Heart right ventricle (tissue), 16 donors: Measurements from ENCODE around the gene CMTR2. TPM values are rescaled to one million over a fixed set of nuclear protein-coding genes. Genes with fewer than 3 reads are reported as not detected.

Experiments used
- ATAC-seq, 8 donors: fragments of 200-7000 bp; cut with Tn5 transposase; one replicate each; pipeline ENCODE4 v1.9.1; 2020; ENCODE audit warnings: mild to moderate bottlenecking in 8 of 8, moderate library complexity in 8 of 8, moderate number of reproducible peaks in 1 of 8
- DNase-seq, 2 donors: peaks; one replicate each; pipeline ENCODE4 v3.0.0-alpha.2; 2020
- H3K27ac ChIP-seq, 10 donors: fragments of 200-600 bp; sonication (generic) in 2 of 10; one replicate each; pipeline versions ENCODE4 v1.5.0 to v1.8.0; 2020 to 2022; ENCODE audit warnings: mild to moderate bottlenecking in 3 of 10
- H3K27me3 ChIP-seq, 7 donors: fragments of 200-600 bp; one replicate each; pipeline ENCODE4 v1.8.0; 2021 to 2022; ENCODE audit warnings: mild to moderate bottlenecking in 2 of 7
- H3K36me3 ChIP-seq, 9 donors: fragments of 200-600 bp; sonication (generic) in 1 of 9; one replicate each; pipeline versions ENCODE4 v1.5.0 to v1.8.0; 2020 to 2022; ENCODE audit warnings: mild to moderate bottlenecking in 2 of 9
- H3K4me1 ChIP-seq, 9 donors: fragments of 200-600 bp; sonication (generic) in 1 of 9; one replicate each; pipeline versions ENCODE4 v1.5.0 to v1.8.0; 2020 to 2022; ENCODE audit warnings: mild to moderate bottlenecking in 4 of 9
- H3K4me3 ChIP-seq, 10 donors: fragments of 200-600 bp; sonication (generic) in 2 of 10; one replicate each; pipeline versions ENCODE4 v1.5.0 to v1.8.0; 2020 to 2022; ENCODE audit warnings: mild to moderate bottlenecking in 7 of 10, moderate library complexity in 2 of 10
- H3K9me3 ChIP-seq, 11 donors: fragments of 200-600 bp in 10 of 11; sonication (generic) in 2 of 11; one replicate each; pipeline versions ENCODE4 v1.5.0 to v1.8.0; 2013 to 2022; ENCODE audit warnings: mild to moderate bottlenecking in 2 of 11, control low read depth in 1 of 11, moderate library complexity in 1 of 11
- WGBS, 2 donors: extraction: QIAGEN DNeasy Blood & Tissue Kit; methylation state at CpG; one replicate each; pipeline ENCODE4 v1.1.7; 2013; ENCODE audit warnings: inconsistent platforms in 1 of 2; 5-methylcytosine and 5-hydroxymethylcytosine counted together
- intact Hi-C, 10 donors: fragments of 100-400 bp; cut with DNase I; formaldehyde crosslinking; loops; one replicate each; pipeline versions ENCODE4 v1.11.1 to v1.14.2; 2022
- polyA plus RNA-seq, 2 donors: library from polyadenylated mRNA; stranded (reverse); fragments of 200-250 nt; gene quantifications; one replicate each; pipeline ENCODE4 v1.2.3, GENCODE V29; 2013
- total RNA-seq, 10 donors: library from RNA; stranded (reverse); fragmentation: NEBNext Ultra II Directional in 3 of 10; extraction: Animal tissue kit (Norgen Biotek cat#: 25700) in 3 of 10; gene quantifications; one replicate each; pipeline versions ENCODE4 v1.2.1 to v1.2.4, GENCODE V29; 2021 to 2023
- TF ChIP-seq, protein P1 (sequence below), 9 donors: fragments of 200-600 bp; sonication (generic) in 2 of 9; IDR thresholded peaks; one replicate each; pipeline versions ENCODE4 v1.5.0 to v1.8.0; 2021 to 2022; ENCODE audit warnings: antibody characterized with exemption in 9 of 9, mild to moderate bottlenecking in 5 of 9, moderate library complexity in 1 of 9
- donor health status: Arrhythmogenic right ventricular cardiomyopathy.
- donor health status: ischemic (EF 13 %, LVEDD 7.1; RV severe dilation, severe dysfunction).
- donor health status: healthy with polysubstance abuse.
- donor health status: DM: no; HTN: yes; CAD: no.
- donor health status: DM: no; HTN: no; CAD: no.
- donor health status: ischemic (EF 25% LVEDD 6.9; RV normal size, moderate dysfunction).
- donor health status: ischemic (EF 25% LVEDD 5.7; RV mildly dilated, moderate dysfunction).
- donor health status: healthy.
- donor health status: DM: yes; HTN: yes; CAD: no.
- donor health status: Ischemic cardiomyopathy.
- donor health status: ischemic (EF 35%, LVEDD 5.7; RV mildly dilated, moderate dysfunction).
- donor health status: nonischemic (EF 11% LVEDD 7.7; RV severe dilation, severe dysfunction).
- donor health status: DM: yes; HTN: yes; CAD: no.
- donor health status: PGD.
- donor health status: ischemic (EF 29% LVEDD 5.4; RV normal size, mild dysfunction).
- donor health status: nonischemic (EF 23%, LVEDD 6.1; RV moderate dilation, normal function).

Gene CMTR2
- total and polyA plus RNA-seq, 12 donors: 2.7 to 11.6 (median 8.3) TPM

GRCh38 chr16:71242601-71243000, 46.6 kb downstream of the CMTR2 start:
- Histone ChIP-seq H3K4me1 (no peaks in the 10 kb centered on the region), H3K27ac (no peak overlapping the region), H3K36me3 (no peaks in the 10 kb centered on the region), H3K9me3 (no peaks in the 10 kb centered on the region), H3K4me3 (no peak overlapping the region), H3K27me3 (peaks cover 0 to 13% (median 0%) of the 10 kb centered on the region in 7 donors)
- ATAC-seq: no peak
- intact Hi-C loops: no loop called here
- 19 to 20% methylated on average over 3 of the region's 3 CpGs for WGBS, 2 donors
- TF ChIP-seq, protein P1, sequence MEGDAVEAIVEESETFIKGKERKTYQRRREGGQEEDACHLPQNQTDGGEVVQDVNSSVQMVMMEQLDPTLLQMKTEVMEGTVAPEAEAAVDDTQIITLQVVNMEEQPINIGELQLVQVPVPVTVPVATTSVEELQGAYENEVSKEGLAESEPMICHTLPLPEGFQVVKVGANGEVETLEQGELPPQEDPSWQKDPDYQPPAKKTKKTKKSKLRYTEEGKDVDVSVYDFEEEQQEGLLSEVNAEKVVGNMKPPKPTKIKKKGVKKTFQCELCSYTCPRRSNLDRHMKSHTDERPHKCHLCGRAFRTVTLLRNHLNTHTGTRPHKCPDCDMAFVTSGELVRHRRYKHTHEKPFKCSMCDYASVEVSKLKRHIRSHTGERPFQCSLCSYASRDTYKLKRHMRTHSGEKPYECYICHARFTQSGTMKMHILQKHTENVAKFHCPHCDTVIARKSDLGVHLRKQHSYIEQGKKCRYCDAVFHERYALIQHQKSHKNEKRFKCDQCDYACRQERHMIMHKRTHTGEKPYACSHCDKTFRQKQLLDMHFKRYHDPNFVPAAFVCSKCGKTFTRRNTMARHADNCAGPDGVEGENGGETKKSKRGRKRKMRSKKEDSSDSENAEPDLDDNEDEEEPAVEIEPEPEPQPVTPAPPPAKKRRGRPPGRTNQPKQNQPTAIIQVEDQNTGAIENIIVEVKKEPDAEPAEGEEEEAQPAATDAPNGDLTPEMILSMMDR (IDR thresholded peaks at IDR 0.05): no peak
- no peak for DNase-seq

DNA sequence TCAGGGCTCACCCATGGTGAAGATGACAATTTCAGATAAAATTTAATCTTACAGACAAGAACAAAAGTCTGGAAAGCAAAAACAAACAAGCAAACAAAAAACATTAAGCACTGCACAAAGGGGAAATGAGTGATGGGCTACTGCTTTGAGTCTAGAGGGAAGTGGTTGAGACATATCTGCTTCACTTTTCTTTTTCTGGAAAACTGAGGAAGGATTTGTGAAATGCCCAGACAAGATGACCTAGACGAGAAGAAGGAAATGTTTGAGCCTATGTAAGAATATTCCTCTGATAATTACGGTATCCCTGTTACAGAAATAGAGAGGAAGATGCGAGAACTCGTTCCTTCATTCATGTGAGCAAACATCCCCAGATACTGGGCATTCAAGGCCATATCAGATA, 47.2 kb downstream of the CMTR2 start:
- peaks cover 0 to 13% (median 0%) of the 10 kb centered on the region in 7 donors for H3K27me3 ChIP-seq
- intact Hi-C loops: no loop called here
- no peak for ATAC-seq
- no peak overlapping the region for H3K4me3 ChIP-seq
- no peaks in the 10 kb centered on the region for H3K9me3 ChIP-seq
- TF ChIP-seq, protein P1 (IDR thresholded peaks at IDR 0.05): no peak
- H3K36me3 ChIP-seq: no peaks in the 10 kb centered on the region
- H3K27ac ChIP-seq: no peak overlapping the region
- 62 to 76% methylated on average over 4 of the region's 4 CpGs for WGBS, 2 donors
- H3K4me1 ChIP-seq: no peaks in the 10 kb centered on the region
- no peak for DNase-seq

Other genes with a start within 250 kb of the CMTR2 start
- 1 to 10 TPM in 9 of 10 donors, under 1 TPM in 1; 0.74 to 3.1 (median 2.0) TPM for gene HYDIN, start 58.7 kb downstream of the CMTR2 start, total RNA-seq
- 1 to 10 TPM in 1 of 2 donors, under 1 TPM in 1; 0.04 to 1.3 TPM for gene HYDIN, start 58.7 kb downstream of the CMTR2 start, polyA plus RNA-seq
- gene CALB2, start 69.3 kb upstream of the CMTR2 start, total RNA-seq: 1 to 10 TPM in 5 of 10 donors, under 1 TPM in 2, not detected in 3; 0.16 to 3.7 (median 1.2) TPM
- gene CALB2, start 69.3 kb upstream of the CMTR2 start, polyA plus RNA-seq: 1 to 10 TPM in 1 of 2 donors, under 1 TPM in 1; 0.66 to 1.3 TPM
- not detected for gene TLE7, start 152.7 kb upstream of the CMTR2 start, total RNA-seq
- not detected for gene TLE7, start 152.7 kb upstream of the CMTR2 start, polyA plus RNA-seq
- gene ZNF23, start 172.8 kb upstream of the CMTR2 start, total RNA-seq: 1 to 10 TPM; 4.7 to 6.9 (median 5.8) TPM
- gene ZNF23, start 172.8 kb upstream of the CMTR2 start, polyA plus RNA-seq: 10 to 100 TPM in 1 of 2 donors, 1 to 10 TPM in 1; 3.7 to 12.4 TPM
- gene ZNF19, start 199.9 kb upstream of the CMTR2 start, total RNA-seq: 1 to 10 TPM in 9 of 10 donors, under 1 TPM in 1; 0.59 to 3.4 (median 1.5) TPM
- gene ZNF19, start 199.9 kb upstream of the CMTR2 start, polyA plus RNA-seq: 1 to 10 TPM in 1 of 2 donors, under 1 TPM in 1; 0.93 to 2.0 TPM
- under 1 TPM in 1 of 10 donors, not detected in 9; 0.09 TPM for gene CHST4, start 237.0 kb upstream of the CMTR2 start, total RNA-seq
- gene CHST4, start 237.0 kb upstream of the CMTR2 start, polyA plus RNA-seq: not detected